NT2/D1 (cell line): Measurements from ENCODE around the gene BIRC2.

Experiments
- SUZ12 ChIP-seq: IDR thresholded peaks from 2 replicates; pipeline ENCODE4 v1.6.1; 2011; ENCODE audit not compliant: insufficient read length, insufficient read depth; ENCODE audit errors: extremely low read depth
- YY1 ChIP-seq: IDR thresholded peaks from 2 replicates; pipeline ENCODE4 v1.6.1; 2011; ENCODE audit not compliant: insufficient read length, insufficient read depth
- ZNF274 ChIP-seq: IDR thresholded peaks from 2 replicates; pipeline ENCODE4 v1.6.1; 2011; ENCODE audit warnings: mild to moderate bottlenecking, low read depth, low read length

- TF ChIP-seq SUZ12: no peak
- TF ChIP-seq ZNF274: no peak
- TF ChIP-seq YY1: no peak
Observed at GRCh38 chr11:102368472-102368871, 21.5 kb downstream of the BIRC2 start.
